ENCODE measurements around the gene LCN9.
"Not testable (repeated sequence)": the region's sequence is repeated elsewhere in the genome, so short reads cannot be mapped to it uniquely, and the experiment has no call there.

Gene LCN9, protein sequence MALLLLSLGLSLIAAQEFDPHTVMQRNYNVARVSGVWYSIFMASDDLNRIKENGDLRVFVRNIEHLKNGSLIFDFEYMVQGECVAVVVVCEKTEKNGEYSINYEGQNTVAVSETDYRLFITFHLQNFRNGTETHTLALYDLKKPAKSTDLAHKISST

DNA sequence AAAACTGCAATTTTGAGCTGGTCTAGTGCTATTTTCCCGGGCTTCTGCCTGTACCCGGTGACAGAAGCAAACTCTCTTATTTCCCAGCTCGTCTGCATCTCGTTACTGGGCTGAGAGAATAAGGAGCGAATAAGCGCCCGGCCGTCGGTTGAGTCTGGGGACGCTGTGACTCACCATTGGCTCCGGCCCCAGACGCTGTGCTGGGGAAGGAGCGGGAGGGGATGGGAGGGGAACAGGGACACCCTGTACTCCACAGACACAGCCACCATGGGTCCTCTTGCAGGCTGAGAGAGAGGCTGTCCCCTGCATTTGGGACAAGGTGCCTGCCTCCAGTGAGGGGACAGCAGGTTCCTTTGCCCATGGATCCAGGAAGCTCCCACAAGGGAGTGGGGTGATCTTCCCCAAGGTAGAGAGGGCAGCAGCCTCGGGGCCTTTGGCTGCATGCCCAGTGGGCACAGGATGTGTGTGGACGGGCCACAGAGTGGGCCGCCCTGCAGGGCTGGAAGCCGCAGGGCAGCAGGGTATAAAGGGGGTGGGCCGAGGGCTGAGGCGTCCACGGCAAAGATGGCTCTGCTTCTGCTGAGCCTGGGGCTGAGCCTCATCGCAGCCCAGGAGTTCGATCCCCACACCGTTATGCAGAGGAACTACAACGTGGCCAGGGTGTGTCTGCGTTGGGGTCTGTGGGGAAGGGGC is at the start of gene LCN9:
Gene LCN9, plus strand, starts transcription at position 552 of the 693 bp plus-strand sequence. Its CDS starts 13 bp downstream, at position 565.
- no peak for DNase-seq (ENCODE audit: low read depth)

DNA sequence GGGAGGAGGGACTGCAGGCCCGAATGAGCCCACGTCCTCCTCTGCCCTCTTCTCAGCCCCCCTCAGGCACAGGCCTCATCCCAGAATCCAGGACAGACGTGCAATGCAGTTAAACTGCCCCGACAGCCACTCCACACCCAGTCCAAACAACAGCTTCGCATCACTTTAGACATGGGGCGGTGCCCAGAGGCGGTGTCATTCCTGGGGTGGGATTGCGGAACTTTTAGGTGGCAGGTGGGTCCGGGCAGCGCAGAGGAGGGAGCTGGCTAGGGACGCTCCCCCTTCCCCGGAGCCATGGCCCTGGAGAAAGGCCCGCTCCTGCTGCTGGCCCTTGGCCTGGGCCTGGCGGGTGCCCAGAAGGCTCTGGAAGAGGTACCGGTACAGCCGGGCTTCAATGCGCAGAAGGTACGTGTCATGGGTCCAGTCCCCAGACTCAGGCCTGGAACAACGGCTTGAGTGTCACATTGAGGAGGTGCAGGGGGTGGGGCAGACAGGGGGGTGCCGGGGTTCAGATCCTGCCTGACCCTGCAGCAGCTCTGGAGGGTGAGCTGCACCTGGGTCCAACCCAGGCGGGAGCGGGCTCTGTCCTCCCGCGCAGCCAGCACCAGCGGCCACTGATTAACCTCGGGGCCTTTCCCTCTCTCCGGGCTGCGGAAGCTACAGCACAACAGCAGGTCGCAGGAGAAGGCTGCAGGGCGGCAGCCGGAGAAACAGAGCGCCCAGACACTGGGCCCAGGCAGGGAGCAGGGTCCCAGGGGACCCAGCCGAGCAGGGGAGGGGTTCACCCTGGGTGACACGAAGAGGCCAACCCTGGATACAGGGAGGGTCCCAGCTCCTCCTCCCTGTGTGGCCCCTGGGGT is 48.9 kb upstream of the LCN9 start:
- DNase-seq (ENCODE audit: low read depth): no peak

DNA sequence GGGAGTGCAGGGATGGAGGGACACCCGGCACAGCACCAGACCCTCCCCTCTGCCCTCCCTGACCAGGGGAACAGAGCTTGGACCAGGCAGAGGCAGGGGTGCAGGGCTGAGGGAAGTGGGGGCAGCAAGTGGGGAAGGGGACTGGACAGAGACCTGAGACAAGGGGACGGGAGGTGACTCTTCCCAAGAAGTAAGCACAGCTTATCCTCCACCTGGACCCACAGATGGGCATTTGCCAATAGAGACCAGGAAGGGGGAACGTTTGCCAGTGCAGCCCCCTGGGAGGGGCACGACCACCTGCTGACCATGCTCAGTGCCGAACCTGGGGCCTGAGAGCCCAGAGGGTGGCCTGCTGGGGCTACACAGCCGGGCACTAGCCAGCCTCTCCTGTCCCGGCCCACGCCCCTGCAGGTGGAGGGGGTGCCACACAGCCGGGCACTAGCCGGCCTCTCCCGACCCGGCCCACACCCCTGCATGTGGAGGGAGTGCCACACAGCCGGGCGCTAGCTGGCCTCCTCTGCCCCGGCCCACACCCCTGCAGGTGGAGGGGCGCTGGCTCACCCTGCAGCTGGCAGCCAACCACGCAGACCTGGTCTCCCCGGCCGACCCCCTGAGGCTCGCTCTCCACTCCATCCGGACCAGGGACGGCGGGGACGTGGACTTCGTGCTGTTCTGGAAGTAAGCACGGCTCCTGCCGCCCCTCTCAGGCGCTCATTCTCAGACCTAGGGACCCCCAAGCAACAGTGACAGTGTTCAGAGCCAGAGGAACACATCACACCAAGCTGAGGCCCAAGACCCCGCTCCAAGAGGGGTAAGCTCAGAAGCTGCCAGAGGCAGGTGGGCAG is 48.1 kb upstream of the LCN9 start:
- no peak for DNase-seq (ENCODE audit: low read depth)

DNA sequence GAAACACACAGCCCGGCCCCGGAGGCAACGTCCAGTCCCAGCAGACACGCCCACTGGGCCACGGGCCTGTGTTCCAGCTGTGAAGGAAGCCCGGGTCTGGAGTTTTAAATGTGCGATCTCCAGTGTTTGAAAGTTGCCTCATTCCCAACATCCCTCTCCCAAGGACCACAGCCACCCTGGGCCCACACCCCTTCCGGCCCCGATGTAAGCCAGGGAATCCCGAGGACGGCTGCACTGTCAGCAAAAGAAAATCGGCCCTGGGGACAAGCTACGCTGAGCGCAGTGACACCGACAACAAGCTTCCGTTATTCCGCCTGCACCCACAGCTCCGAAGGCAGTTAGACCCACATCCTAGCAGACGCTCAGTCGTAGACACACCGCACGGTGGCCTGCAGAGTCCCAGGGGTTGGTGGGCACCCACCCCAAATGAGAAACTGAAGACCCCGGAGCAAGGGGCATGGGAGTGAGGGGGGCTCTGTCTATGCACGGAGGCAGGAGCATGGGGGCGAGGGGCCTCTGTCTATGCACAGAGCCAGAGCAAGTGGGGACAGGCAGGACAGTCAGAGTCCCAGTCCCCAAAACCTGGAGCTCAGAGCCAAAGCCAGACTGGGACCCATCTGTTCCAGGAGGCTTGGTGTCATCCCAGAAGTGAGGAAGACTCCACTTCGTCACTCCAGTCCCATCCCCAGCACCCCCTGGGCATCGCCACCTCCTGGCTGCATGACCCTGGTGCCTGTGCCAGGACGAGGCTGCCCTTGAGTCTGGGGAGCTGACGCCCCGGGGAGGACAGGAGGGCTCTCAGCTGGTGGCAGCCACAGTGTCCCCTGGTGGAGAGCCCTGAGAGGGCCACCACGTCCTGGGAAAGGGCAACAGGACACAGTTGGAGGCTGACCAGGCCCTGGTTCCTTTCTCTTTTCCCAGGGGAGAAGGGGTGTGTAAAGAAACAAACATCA is 47.2 kb upstream of the LCN9 start:
- no peak for DNase-seq (ENCODE audit: low read depth)

DNA sequence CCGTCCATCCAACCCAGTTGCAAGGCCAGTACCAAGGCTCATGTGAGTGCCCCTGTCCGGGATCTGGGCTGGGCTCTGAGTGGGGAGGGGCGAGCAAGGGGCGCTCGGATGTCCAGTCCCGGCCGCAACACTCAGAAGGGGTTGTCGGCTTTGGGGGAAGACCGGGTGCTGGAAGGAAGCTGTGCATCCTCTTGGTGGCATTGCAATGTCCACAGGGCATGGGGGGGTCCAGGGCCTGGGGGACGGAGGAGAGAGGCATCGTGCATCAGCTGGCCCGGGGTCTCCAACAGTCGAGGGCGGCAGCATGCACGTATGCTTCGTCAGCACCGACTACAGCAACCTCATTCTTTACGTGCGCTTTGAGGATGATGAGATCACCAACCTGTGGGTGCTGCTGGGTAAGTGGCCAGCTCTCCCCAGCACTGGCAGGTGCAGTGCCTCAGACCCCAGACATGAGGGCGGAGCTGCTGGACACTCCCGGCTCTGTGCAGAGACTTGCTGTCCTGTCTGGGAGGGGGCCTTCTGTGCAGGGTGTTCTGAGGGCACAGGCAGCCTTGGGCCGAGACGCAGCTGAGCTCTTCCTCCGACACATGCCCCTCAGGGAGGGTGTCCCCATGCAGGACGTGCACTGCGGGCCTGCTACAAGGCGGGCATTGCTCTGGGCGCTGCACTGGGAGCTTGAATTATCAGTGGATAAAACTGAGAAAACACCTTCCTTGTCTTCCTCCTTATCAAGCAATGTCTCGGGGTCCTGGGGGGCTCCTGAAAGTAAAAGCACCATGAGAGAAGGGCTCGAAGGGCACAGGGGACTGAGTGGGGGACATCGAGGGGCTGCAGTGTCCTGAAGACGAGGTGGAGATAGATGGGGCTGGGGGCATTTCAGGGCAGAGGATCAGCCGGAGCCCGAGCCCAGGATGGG is 46.2 kb upstream of the LCN9 start:
- no peak for DNase-seq (ENCODE audit: low read depth)

DNA sequence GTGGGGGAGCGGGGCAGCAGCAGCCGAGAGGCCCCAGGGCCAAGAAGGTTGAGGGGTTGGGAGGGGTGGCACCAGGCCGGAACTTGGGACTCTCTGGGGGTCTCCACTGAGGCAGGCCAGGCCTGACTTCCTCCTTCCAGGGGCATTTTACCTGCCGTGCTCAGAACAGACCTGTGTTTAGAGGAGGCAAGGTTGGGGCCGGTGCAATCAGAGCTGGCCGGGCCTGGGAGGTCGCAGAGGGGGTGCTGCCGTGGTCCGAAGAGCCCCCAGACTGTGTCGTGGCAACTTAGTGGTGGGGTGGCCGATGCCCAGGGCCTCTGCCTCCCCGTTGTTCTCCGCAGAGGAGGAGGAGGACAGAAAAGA is 45.6 kb upstream of the LCN9 start:
- no peak for DNase-seq (ENCODE audit: low read depth)

DNA sequence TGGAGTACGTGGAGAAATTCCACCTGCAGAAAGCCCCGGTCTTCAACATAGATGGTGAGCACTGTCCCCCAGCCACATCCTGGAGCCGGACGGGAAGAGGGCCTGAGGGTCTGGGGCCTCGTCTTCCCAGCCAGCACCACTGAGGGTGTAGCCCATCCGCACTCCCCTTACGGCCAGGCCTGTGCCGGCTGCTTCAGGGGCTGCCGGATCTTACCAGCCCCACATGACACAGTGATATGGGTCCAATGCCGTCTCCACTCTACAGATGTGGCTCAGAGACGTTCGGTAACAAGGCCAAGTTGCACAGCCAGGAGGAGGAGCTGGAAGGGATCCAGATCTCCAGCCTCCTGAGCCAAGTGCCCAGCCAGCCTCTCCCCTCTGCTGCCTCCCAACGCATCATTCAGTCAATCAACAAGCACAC is 45.1 kb upstream of the LCN9 start:
- no peak for DNase-seq (ENCODE audit: low read depth)

DNA sequence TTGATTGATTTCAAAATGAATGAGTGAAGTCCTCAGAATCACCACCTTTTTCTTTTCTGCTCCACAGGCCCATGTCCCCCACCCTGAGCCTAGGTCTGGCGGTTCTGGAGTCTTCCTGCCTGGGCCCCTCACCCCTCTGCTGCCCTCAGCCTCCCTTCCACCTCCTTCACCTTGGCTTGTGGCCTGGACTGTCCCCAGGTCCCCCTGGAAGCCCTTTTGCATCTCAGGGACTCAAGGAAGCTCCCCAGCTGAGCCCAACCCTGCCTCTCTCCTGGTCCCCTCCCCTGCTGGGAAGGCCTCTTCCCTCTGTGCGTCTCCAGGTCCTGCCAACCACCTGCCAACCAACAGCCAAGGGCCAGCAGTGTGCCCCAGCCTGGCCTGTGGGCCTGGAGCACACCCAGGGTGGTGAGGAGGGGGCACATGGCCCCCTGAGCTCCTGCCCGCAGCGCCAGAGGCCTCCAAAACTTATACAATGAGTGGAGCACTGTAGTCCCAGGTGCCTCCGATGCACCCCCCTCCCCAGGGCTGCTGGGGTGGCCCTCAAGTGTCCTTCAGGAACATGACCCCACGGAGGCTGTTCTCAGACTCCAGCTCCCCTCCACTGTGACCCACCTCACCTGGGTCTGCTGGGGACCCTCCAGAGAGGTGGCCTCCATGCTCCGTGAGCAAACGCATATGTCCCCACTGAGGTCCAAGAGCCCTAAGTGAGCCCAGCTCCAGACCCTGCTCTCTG is 44.1 kb upstream of the LCN9 start:
- DNase-seq (ENCODE audit: low read depth): no peak

DNA sequence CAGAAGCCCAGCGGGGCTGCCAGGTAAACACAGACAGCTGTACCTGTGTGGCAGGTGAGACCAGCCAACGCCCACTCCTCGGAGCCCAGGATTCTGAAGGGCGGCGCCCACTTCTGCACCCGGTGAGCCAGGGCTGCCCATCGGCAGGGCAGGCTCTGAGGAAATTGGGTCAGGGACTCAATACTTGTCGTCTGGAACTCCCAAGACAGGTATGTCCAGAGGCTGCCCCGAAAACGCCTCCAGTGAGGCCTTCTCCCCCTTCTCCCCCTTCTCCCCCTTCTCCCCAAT is 43.6 kb upstream of the LCN9 start:
- no peak for DNase-seq (ENCODE audit: low read depth)

DNA sequence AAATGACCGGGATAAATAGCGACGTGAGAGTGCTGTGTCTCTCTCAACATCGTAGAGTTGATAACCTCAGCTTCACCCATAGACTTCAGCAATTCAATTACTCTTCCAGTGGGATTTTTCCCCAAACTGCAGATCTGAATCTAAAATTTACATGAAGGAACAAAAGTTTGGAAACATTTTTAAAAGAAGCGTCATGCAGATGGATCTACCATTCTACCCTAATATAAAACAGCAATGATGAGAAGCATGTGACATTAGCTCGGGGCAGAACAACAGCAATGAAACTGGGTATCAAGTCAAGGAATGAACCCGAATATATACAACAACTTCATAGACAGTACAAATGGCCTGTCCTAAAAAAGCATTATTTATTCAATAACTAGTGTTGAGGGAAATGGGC is 42.6 kb upstream of the LCN9 start:
- no peak for DNase-seq (ENCODE audit: low read depth)

DNA sequence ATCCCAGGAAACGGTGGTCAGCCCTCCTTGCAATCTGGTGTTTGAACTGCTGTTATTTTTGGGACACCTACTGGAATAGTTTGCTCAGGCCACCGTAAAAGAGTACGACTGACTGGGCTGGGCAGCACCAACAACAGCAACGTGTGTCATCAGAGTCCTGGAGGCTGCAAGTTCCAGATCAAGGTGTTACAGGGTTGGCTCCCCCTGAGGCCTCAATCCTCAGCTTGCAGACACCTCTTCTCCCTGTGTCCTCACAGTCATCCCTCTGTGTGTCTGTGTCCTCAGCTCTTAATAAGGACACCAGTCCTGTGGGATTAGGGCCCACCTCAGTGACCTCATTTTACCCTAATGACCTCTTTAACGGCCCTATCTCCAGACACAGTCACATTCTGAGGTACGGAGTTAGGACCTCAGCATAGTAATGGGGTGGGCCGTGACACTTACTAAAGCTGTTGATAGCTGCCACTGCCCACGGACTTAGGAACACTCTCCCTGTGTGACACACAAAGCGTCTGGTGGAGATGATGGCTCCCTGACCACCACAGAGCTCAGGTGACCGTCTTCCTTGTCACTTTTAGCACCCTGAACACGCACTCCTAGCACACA is 40.6 kb upstream of the LCN9 start:
- no peak for DNase-seq (ENCODE audit: low read depth)

DNA sequence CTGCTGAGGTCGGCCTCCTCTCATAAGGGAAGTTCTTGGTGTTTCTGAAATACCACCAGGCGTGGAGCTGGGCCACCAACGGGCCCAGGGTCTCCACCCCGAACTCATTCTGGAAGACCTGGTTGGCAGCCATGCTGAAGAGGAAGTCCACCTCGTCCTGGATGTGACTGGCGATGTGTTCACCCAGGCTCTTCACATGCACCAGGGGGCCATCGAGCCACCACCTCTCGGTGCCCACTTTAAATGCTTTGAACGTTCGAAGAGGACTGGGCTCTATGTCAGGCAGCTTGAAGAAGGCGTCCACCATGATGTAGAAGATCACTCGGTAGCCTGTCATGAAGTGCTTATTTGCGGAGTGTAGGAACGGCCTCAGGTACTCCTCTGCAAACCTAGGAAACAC is 38.8 kb upstream of the LCN9 start:
- no peak for DNase-seq (ENCODE audit: low read depth)

DNA sequence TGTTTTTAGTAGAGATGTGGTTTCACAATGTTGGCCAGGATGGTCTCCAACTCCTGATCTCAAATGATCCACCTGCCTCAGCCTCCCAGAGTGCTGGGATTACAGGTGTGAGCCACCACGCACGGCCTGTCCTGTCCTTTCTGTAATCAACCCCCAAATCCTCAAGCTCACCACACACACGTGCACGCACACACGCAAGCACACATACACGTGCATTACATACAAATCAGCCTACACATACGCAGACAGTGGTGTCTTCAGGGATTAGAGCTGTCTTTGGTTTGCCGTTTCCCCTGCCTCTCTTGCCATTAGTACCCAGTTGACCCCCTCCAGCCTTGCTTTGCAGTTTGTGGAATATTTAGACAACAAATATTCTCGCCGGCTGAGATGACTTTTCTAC is 30.3 kb upstream of the LCN9 start:
- DNase-seq (ENCODE audit: low read depth): no peak

DNA sequence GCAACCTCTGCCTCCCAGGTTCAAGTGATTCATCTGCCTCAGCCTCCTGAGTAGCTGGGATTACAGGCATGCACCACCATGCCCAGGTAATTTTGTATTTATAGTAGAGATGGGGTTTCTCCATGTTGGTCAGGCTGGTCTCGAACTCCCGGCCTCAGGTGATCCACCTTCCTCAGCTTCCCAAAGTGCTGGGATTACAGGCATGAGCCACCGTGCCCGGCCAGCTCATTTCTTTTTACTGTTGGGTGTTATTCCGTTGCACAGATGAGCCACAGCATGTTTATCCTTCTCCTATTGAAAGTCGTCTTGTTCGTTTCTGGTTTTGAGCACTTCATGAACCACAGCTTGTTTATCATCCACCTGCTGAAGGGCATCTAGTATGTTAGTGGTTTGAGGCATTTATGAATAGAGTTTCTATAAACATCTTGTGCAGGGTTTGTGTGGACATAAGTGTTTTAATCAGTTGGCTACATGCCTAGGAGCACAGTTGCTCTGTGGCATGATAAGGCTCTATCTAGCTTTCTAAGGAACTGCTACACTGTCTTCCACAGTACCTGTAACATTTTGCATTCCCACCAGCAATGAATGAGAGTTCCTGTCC is 26.1 kb upstream of the LCN9 start:
- DNase-seq (ENCODE audit: low read depth): not testable (repeated sequence)

DNA sequence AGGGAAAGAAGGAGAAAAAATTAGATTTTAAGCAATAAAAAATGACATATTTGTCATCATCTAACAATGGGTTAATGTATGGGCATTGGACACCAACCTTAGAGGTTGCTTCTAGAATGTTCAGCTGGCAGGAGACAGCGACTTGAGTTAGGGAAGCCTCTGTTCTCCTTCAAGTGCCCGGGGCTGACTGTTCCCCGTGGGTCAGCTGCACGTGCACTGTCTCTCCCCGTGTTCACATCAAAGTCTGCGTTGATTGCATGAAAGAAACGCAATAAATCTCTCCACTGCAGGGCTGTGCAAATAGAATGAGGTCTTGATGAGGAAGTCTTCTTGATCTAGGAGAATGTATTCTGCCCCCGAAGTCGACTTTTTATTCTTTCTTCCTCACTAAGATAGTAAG is 23.9 kb upstream of the LCN9 start, which contains the start of gene GLT6D1:
Gene GLT6D1, minus strand, starts transcription at position 345 of the 400 bp plus-strand sequence. CDS start 353 bp downstream, outside the sequence.
- no peak for DNase-seq (ENCODE audit: low read depth)

DNA sequence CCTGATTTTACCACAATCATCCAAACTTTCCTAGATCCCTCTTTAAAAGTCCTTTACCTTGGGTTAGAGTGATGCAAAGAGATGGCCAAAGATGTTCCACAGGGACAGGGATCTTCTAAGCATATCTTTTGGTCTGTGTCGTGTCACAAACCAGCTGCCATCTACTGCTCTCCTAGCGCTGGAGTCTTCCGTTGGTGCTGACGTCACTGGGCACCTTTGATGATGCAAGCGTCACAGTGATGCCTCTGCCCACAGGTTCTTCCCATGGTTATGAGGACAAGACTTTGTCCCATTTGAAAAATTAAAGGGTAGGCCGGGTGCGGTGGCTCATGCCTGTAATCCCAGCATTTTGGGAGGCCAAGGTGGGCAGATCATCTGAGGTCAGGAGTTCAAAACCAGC is 22.1 kb upstream of the LCN9 start:
- no peak for DNase-seq (ENCODE audit: low read depth)

DNA sequence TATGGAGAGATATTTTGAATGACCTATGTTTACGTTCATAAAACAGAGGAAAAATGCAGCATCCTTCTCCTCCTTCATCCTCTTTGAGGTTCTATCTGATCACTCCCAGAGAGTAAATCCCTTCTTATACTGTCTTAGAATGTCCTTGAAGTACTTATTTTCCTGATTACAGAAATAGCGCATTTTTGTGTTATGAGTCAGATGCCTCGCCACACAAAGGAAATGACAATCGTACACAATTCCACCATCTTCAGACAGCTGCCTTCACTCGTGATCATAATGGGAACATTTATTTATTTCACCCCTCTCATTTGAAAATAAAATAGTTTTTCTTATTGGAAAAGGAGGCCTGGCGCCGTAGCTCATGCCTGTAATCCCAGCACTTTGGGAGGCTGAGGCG is 21.4 kb upstream of the LCN9 start:
- DNase-seq (ENCODE audit: low read depth): no peak

DNA sequence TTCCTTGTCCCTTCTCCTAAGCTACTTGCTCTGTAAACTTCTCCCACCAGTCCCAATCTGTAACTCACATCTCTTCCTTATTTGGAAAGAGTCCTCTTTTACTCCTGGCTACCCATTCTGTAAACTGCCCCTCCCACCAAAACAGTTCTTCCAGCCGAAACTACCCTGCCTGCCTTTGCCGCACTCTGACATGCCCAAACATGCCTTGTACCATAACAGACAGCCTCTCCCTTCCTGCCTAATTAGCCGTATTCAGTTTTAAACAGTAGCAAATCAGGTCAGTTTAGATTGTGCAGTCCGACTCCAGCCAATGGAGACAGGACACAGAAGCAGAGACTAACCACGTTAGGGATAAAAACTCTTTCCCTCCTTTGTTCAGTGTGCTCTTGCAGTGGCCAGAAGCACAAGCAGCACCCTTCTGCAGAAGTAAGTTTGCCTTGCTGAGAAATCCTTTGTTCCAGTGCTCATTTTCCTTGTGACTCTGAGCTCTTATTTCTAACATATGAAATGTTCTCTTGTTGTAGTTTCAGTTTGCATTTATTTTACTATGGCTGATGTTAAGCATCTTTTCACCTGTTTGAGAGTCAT is 18.4 kb upstream of the LCN9 start:
- no peak for DNase-seq (ENCODE audit: low read depth)
